A549 (cell line): ENCODE measurements around the gene COG2. TPM values are rescaled to one million over a fixed set of nuclear protein-coding genes. Genes with fewer than 3 reads are reported as not detected.

Experiments
- ATAC-seq, 2 experiments: fragments of 200-7000 bp in 1 of 2; fragments of >200 bp in 1 of 2; cut with Nextera tagmentation in 1 of 2; cut with Tn5 transposase in 1 of 2; 3 replicates each; pipeline versions ENCODE4 v1.8.0 to v1.9.1; 2018 to 2020; ENCODE audit warnings: mild to moderate bottlenecking in 1 of 2, moderate library complexity in 1 of 2
- CTCF ChIA-PET: fragments of 300-600 bp; sonication (Branson Sonifier 250); formaldehyde crosslinking; extraction: SDS; loops from one replicate; lab custom pipeline; 2021; ENCODE audit warnings: antibody characterized with exemption, inconsistent platforms; lab: Yijun Ruan, JAX
- POLR2A ChIA-PET: fragments of 350-600 bp; formaldehyde crosslinking; extraction: SDS; loops from one replicate; lab custom pipeline; 2021; ENCODE audit warnings: antibody characterized with exemption, inconsistent platforms; lab: Yijun Ruan, JAX
- DNase-seq, 2 experiments: peaks; one replicate each; pipeline versions ENCODE4 v3.0.0 to v3.0.0-alpha.2; 2011 to 2016; ENCODE audit warnings: low read depth in 1 of 2, low spot score in 1 of 2
- FAIRE-seq: peaks from 2 replicates; lab custom pipeline; 2011; peaks lifted over from hg19 to GRCh38; lab: Jason Lieb, UNC
- H3K27ac ChIP-seq, 2 experiments: fragments of >200 bp; sonication (Bioruptor Twin); formaldehyde crosslinking; 3 replicates each; pipeline ENCODE4 v1.5.1; 2016 to 2017
- H3K4me1 ChIP-seq: fragments of >200 bp; sonication (Bioruptor Twin); formaldehyde crosslinking; 3 replicates; pipeline ENCODE4 v1.6.1; 2016
- H3K4me2 ChIP-seq: fragments of >200 bp; sonication (Bioruptor Twin); formaldehyde crosslinking; 3 replicates; pipeline ENCODE4 v1.6.1; 2016
- H3K4me3 ChIP-seq: fragments of >200 bp; sonication (Bioruptor Twin); formaldehyde crosslinking; 3 replicates; pipeline ENCODE4 v1.5.1; 2016
- H3K9me3 ChIP-seq: fragments of >200 bp; sonication (Bioruptor Twin); formaldehyde crosslinking; 3 replicates; pipeline ENCODE4 v1.6.1; 2016
- CBX2 ChIP-seq: fragments of 200-600 bp; sonication (generic); IDR thresholded peaks from 2 replicates; pipeline ENCODE4 v1.6.1; 2016; ENCODE audit warnings: low read depth, mild to moderate bottlenecking, borderline replicate concordance
- EHF ChIP-seq: fragments of 250-450 bp; sonication (Bioruptor Pico); IDR thresholded peaks from 2 replicates; pipeline ENCODE4 v1.5.0; 2020; ENCODE audit warnings: mild to moderate bottlenecking
- EHMT2 ChIP-seq: fragments of 200-600 bp; sonication (generic); IDR thresholded peaks from 2 replicates; pipeline ENCODE4 v1.6.1; 2016; ENCODE audit warnings: antibody characterized with exemption, low read depth, mild to moderate bottlenecking, moderate library complexity
- ELK1 ChIP-seq: fragments of 150-350 bp; IDR thresholded peaks from 2 replicates; pipeline ENCODE4 v1.6.1; 2014; ENCODE audit warnings: low read depth, mild to moderate bottlenecking, low read length
- ESRRA ChIP-seq: fragments of 150-350 bp; IDR thresholded peaks from 2 replicates; pipeline ENCODE4 v1.6.1; 2014; ENCODE audit warnings: mild to moderate bottlenecking, low read length, borderline replicate concordance
- FOSL2 ChIP-seq, 2 experiments: fragments of 450-650 bp in 1 of 2; fragments of >200 bp in 1 of 2; sonication (Bioruptor Twin) in 1 of 2; formaldehyde crosslinking; IDR thresholded peaks; 2 replicates each; pipeline versions ENCODE4 v1.5.0 to v1.6.1; 2016 to 2020; ENCODE audit warnings: mild to moderate bottlenecking in 1 of 2, moderate library complexity in 1 of 2
- HMGXB4 ChIP-seq: fragments of 250-450 bp; sonication (Bioruptor Pico); IDR thresholded peaks from 2 replicates; pipeline ENCODE4 v1.5.0; 2021; ENCODE audit warnings: mild to moderate bottlenecking, moderate library complexity, borderline replicate concordance
- MAFK ChIP-seq: fragments of 450-650 bp; IDR thresholded peaks from 2 replicates; pipeline ENCODE4 v1.6.1; 2014; ENCODE audit not compliant: partially characterized antibody
- MAZ ChIP-seq: fragments of 150-350 bp; IDR thresholded peaks from 2 replicates; pipeline ENCODE4 v1.6.1; 2014; ENCODE audit warnings: antibody characterized with exemption, low read depth, low read length, borderline replicate concordance
- NPAS2 ChIP-seq: fragments of 250-450 bp; sonication (Bioruptor Pico); IDR thresholded peaks from 2 replicates; pipeline ENCODE4 v1.8.0; 2022; ENCODE audit warnings: mild to moderate bottlenecking, moderate library complexity, borderline replicate concordance
- NR3C1 ChIP-seq: fragments of >200 bp; sonication (Bioruptor Twin); formaldehyde crosslinking; IDR thresholded peaks from 3 replicates; pipeline ENCODE4 v1.6.1; 2017
- PBX3 ChIP-seq: IDR thresholded peaks from 2 replicates; pipeline ENCODE4 v1.6.1; 2012
- POLR2A ChIP-seq: IDR thresholded peaks from 2 replicates; pipeline ENCODE4 v1.6.1; 2012; ENCODE audit warnings: mild to moderate bottlenecking, low read length
- RARB ChIP-seq: fragments of 250-450 bp; sonication (Bioruptor Pico); IDR thresholded peaks from 2 replicates; pipeline ENCODE4 v1.8.0; 2021; ENCODE audit warnings: mild to moderate bottlenecking, moderate library complexity
- RCOR1 ChIP-seq: fragments of 150-350 bp; IDR thresholded peaks from 2 replicates; pipeline ENCODE4 v1.6.1; 2014; ENCODE audit warnings: antibody characterized with exemption, low read length, low read depth
- TP53 ChIP-seq: fragments of 250-450 bp; sonication (Bioruptor Pico); IDR thresholded peaks from 2 replicates; pipeline ENCODE4 v1.5.0; 2021; ENCODE audit warnings: mild to moderate bottlenecking, moderate library complexity
- USF2 ChIP-seq: fragments of 450-650 bp; IDR thresholded peaks from 2 replicates; pipeline ENCODE4 v1.6.1; 2014; ENCODE audit warnings: antibody characterized with exemption
- ZC3H11A ChIP-seq: fragments of 450-650 bp; IDR thresholded peaks from 2 replicates; pipeline ENCODE4 v1.6.1; 2014; ENCODE audit warnings: antibody characterized with exemption, mild to moderate bottlenecking
- ZSCAN20 ChIP-seq: fragments of 250-450 bp; sonication (Bioruptor Pico); IDR thresholded peaks from 2 replicates; pipeline ENCODE4 v1.8.0; 2022; ENCODE audit warnings: mild to moderate bottlenecking, moderate library complexity
- WGBS: methylation state at CpG from one replicate; pipeline ENCODE4 v1.1.6; 2017; ENCODE audit errors: missing lambda C conversion rate; 5-methylcytosine and 5-hydroxymethylcytosine counted together
- polyA plus RNA-seq, 4 experiments: library from polyadenylated mRNA; depleted of rRNA in 3 of 4; stranded (reverse); fragments of >200 nt; fragmentation: RNase III in 1 of 4; extraction: RNeasy Plus Mini Kit Qiagen cat#74134 plus additional on column Dnase treatment in 1 of 4; gene quantifications; 2 replicates in 3 of 4; 3 replicates in 1 of 4; pipeline ENCODE4 v1.2.3, GENCODE V29; 2011 to 2017

The COG2 gene
- polyA plus RNA-seq, 2 of the 4 experiments (the other 2 are of a cell fraction): 23.0 to 34.2 TPM

- Histone ChIP-seq H3K4me1 (no peaks in the 10 kb centered on the region), H3K4me2 (no peak overlapping the region), H3K9me3 (peaks cover 3% of the 10 kb centered on the region; the same call in 1 of the 3 replicates), H3K4me3 (no peak overlapping the region)
- FAIRE-seq (no peak), ATAC-seq (no peak), DNase-seq (no peak)
- CTCF ChIA-PET: interaction anchor here (1.5 kb wide), 1 partner anchor 149 kb away, joined by 3 read pairs; no protein-coding TSS in a partner anchor
- 75% methylated on average over 19 of the region's 19 CpGs for WGBS
- TF ChIP-seq CBX2: no peak
- no peak for TF ChIP-seq FOSL2 (IDR thresholded peaks at IDR 0.05)
- TF ChIP-seq FOSL2 (CRISPR knock-in tag; IDR thresholded peaks at IDR 0.05): no peak
- TF ChIP-seq HMGXB4 (CRISPR knock-in tag): no peak
- TF ChIP-seq EHF (CRISPR knock-in tag): no peak
- TF ChIP-seq ZSCAN20 (CRISPR knock-in tag): no peak
- TF ChIP-seq USF2: no peak
- no peak for TF ChIP-seq PBX3
- TF ChIP-seq RARB (CRISPR knock-in tag): no peak
- TF ChIP-seq MAFK: no peak
- TF ChIP-seq EHMT2: no peak
- TF ChIP-seq NPAS2: no peak
- TF ChIP-seq MAZ: no peak
- TF ChIP-seq POLR2A: no peak
- TF ChIP-seq RCOR1: no peak
- TF ChIP-seq, all 56 proteins: peak for 0
- H3K27ac ChIP-seq: no peak overlapping the region
- POLR2A ChIA-PET: no interaction called here
Observed at GRCh38 chr1:230624097-230624713, 18.1 kb upstream of the COG2 start.

GRCh38 chr1:230626232-230626631, 16.0 kb upstream of the COG2 start:
- ATAC-seq (no peak), FAIRE-seq (no peak), DNase-seq (no peak)
- TF ChIP-seq ZC3H11A (0 out of 2 replicates have a peak, but pooled peaks have one; percentile 20), ESRRA (no peak)
- no peaks in the 10 kb centered on the region for H3K9me3 ChIP-seq
- no peak overlapping the region for H3K27ac ChIP-seq
- ChIA-PET POLR2A (no interaction called here), CTCF (interaction anchor here (0.6 kb wide), 1 partner anchor 47 kb away, joined by 3 read pairs; no protein-coding TSS in a partner anchor)
- no peak overlapping the region for H3K4me2 ChIP-seq
- no peaks in the 10 kb centered on the region for H3K4me1 ChIP-seq
- WGBS: 53% methylated on average over 2 of the region's 2 CpGs
- no peak overlapping the region for H3K4me3 ChIP-seq

GRCh38 chr1:230627767-230628166, 14.5 kb upstream of the COG2 start:
- no peak for ATAC-seq
- Histone ChIP-seq H3K4me1 (no peaks in the 10 kb centered on the region), H3K9me3 (no peaks in the 10 kb centered on the region), H3K4me3 (no peak overlapping the region), H3K4me2 (no peak overlapping the region), H3K27ac (no peak overlapping the region)
- CTCF ChIA-PET: no interaction called here
- WGBS: 57% methylated on average over 2 of the region's 2 CpGs
- FAIRE-seq: no peak
- DNase-seq: no peak
- POLR2A ChIA-PET: no interaction called here
- TF ChIP-seq USF2 (no peak), POLR2A (no peak), TP53 (CRISPR knock-in tag) (no peak), ELK1 (no peak), EHMT2 (no peak), PBX3 (no peak), NR3C1 (no peak)
